SK-N-SH (cell line): ENCODE measurements around the gene UBFD1.

ENCODE experiments used
- CTCF ChIP-seq: fragments of 200-600 bp; sonication (generic); IDR thresholded peaks from 2 replicates; pipeline ENCODE4 v1.6.1; 2017; ENCODE audit warnings: antibody characterized with exemption, mild to moderate bottlenecking, moderate library complexity
- EP300 ChIP-seq, 2 experiments: IDR thresholded peaks; 2 replicates each; pipeline versions ENCODE4 v1.4.0 to v1.6.1; 2012; ENCODE audit warnings: borderline replicate concordance in 1 of 2, low read depth in 1 of 2, low read length in 1 of 2
- FOSL2 ChIP-seq: IDR thresholded peaks from 2 replicates; pipeline ENCODE4 v1.4.0; 2012; ENCODE audit warnings: low read depth, mild to moderate bottlenecking, moderate library complexity, borderline replicate concordance
- GATA2 ChIP-seq: sonication (generic); formaldehyde crosslinking; IDR thresholded peaks from 2 replicates; pipeline ENCODE4 v1.5.0; 2020; ENCODE audit warnings: mild to moderate bottlenecking, missing genetic modification reagents
- POLR2AphosphoS5 ChIP-seq: IDR thresholded peaks from 2 replicates; pipeline ENCODE4 v1.6.1; 2012; ENCODE audit warnings: low read depth, low read length
- SIN3A ChIP-seq: IDR thresholded peaks from 2 replicates; pipeline ENCODE4 v1.6.1; 2012; ENCODE audit warnings: low read depth, mild to moderate bottlenecking, low read length, moderate library complexity, borderline replicate concordance
- TCF12 ChIP-seq: IDR thresholded peaks from 2 replicates; pipeline ENCODE4 v1.4.0; 2012
- USF2 ChIP-seq: fragments of 150-350 bp; IDR thresholded peaks from 2 replicates; pipeline ENCODE4 v1.6.1; 2017; ENCODE audit warnings: antibody characterized with exemption, low read length, low read depth, borderline replicate concordance
- YY1 ChIP-seq: IDR thresholded peaks from 2 replicates; pipeline ENCODE4 v1.4.0; 2012; ENCODE audit warnings: low read depth, mild to moderate bottlenecking

GRCh38 chr16:23580391-23580790 lies 22.9 kb downstream of the UBFD1 start:
- TF ChIP-seq CTCF (no peak), EP300 (IDR thresholded peaks at IDR 0.05; ENCODE audit: borderline replicate concordance in 1 of 2, low read depth in 1 of 2, low read length in 1 of 2) (no peak), FOSL2 (no peak), SIN3A (no peak), GATA2 (CRISPR knock-in tag) (no peak), POLR2AphosphoS5 (no peak), YY1 (no peak), TCF12 (no peak), USF2 (no peak)
